Mammary epithelial cell (primary cell): ENCODE data around the gene KRT17.
"Not testable (repeated sequence)": the region's sequence is repeated elsewhere in the genome, so short reads cannot be mapped to it uniquely, and the experiment has no call there.

ENCODE experiments used
- EZH2 ChIP-seq: IDR thresholded peaks from 2 replicates; pipeline ENCODE4 v1.6.1; 2012; ENCODE audit warnings: low read length, inconsistent platforms, borderline replicate concordance
- TF ChIP-seq, protein P1 (sequence below), 2 donors: IDR thresholded peaks in 1 of 2; conservative IDR thresholded peaks in 1 of 2; 2 replicates each; pipeline ENCODE4 v1.5.1; 2011 to 2012; ENCODE audit warnings: inconsistent platforms in 2 of 2, low read length in 2 of 2, mild to moderate bottlenecking in 2 of 2, control low read depth in 1 of 2, low read depth in 1 of 2; ENCODE audit not compliant: insufficient read depth in 1 of 2; ENCODE audit errors: extremely low read depth in 1 of 2

DNA sequence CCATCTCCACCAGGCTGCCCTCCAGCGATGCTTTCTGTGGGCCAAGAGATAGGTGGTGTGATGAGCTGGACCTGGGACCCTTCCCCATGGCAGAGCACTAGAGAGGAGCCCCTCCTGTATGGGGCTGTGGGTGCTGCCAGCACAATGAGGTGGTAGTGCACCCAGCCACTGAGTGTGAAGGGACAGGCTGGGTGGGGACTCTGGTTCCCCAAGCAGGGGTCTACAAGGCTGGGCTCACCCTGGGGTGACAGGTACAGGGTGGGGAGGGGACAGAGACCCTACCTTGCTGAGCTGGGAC, 3.6 kb upstream of the KRT17 start:
- TF ChIP-seq, protein P1, sequence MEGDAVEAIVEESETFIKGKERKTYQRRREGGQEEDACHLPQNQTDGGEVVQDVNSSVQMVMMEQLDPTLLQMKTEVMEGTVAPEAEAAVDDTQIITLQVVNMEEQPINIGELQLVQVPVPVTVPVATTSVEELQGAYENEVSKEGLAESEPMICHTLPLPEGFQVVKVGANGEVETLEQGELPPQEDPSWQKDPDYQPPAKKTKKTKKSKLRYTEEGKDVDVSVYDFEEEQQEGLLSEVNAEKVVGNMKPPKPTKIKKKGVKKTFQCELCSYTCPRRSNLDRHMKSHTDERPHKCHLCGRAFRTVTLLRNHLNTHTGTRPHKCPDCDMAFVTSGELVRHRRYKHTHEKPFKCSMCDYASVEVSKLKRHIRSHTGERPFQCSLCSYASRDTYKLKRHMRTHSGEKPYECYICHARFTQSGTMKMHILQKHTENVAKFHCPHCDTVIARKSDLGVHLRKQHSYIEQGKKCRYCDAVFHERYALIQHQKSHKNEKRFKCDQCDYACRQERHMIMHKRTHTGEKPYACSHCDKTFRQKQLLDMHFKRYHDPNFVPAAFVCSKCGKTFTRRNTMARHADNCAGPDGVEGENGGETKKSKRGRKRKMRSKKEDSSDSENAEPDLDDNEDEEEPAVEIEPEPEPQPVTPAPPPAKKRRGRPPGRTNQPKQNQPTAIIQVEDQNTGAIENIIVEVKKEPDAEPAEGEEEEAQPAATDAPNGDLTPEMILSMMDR (conservative IDR thresholded peaks at IDR 0.05 in 1 of 2, IDR thresholded peaks at IDR 0.05 in 1 of 2; ENCODE audit: extremely low read depth in 1 of 2, insufficient read depth in 1 of 2, low read depth in 1 of 2, low read length in 2 of 2) = not testable (repeated sequence)
- TF ChIP-seq EZH2 = not testable (repeated sequence)
